GM15510 (cell line): Measurements from ENCODE around the gene EVX1.

Experiments used
- POLR2A ChIP-seq: IDR thresholded peaks from 3 replicates; pipeline ENCODE4 v1.6.1; 2011; ENCODE audit warnings: borderline replicate concordance; ENCODE audit not compliant: insufficient read length; ENCODE audit errors: extremely low read depth

Gene EVX1

DNA sequence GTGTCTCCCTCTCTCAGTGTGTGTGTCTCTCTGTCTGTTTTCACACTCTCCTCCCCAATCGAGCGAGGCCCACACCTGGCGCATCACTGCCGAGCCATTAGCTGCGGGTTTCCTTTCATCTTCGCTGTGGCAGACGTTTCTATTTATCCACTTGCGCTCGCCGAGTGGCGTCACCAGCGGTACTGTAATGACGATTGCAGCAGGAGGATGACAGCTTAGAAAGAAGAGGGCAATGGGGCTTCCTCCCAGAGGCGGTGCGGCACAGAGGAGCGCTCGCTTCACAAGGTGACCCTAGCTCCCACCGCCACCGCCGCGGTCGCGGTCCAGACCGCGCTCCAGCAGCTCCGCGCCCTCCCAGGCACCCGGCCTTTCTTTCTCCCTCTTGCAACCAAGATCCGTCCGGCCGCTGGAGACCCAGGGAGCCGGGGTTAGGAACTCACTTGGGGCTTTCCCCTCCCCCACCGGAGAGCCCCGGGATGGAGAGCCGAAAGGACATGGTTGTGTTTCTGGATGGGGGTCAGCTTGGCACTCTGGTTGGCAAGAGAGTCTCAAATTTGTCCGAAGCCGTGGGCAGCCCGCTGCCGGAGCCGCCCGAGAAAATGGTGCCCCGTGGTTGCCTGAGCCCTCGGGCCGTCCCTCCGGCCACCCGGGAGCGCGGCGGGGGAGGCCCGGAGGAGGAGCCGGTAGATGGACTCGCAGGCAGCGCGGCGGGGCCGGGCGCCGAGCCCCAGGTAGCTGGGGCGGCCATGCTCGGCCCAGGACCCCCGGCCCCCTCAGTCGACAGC is at the start of gene EVX1:
Gene EVX1 (plus strand): TSS at position 248 of the 785 bp plus-strand sequence. CDS start 229 bp downstream, at position 477.
- no peak for TF ChIP-seq POLR2A

DNA sequence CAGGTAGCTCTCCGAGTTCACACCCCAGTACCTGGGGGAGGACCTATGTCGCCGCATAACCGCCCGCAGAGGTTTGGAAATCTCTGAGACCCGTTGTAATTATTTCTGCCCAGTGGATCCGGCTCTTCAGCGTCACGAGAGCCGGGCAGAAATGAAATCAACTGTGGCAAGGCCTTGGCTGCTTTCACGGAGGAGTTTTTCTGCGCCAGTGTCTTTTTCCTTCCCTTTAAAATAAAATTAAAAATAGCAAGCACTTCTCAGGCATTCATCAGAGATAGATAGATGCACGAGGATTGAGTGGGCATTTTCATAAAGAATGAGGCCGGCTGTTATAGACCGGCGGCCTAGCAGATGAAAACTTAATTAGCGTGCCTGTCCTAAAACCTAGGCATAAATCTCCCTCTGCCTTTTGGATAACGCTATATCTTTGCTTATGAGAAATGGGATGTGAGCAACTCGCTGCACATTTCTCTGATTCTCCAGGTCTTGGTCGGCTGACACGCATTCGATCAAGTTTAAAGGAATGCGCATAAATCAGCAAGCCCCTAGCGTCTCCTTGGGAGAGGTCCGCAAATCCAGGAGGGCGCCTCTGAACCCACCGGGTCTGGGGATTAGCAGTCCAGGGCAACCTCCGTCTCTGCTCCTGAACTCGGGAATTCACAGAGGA is 49.1 kb upstream of the EVX1 start:
- no peak for TF ChIP-seq POLR2A

DNA sequence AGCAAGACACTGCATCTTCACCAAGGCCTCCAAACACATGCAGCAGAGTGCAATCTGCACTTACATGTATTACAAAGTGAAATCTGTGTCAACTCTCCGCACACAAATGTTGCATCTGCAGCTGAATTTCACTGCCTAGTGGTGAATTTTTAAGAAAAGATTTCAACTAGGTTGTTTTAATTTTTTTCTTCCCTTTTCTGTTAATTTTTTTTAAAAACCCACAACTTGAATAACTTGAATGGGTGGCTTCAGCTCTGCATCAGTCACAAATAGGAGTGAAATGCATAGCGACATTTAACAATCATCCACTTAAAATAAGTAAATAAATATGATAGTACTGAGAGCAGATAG is 48.6 kb upstream of the EVX1 start:
- no peak for TF ChIP-seq POLR2A

DNA sequence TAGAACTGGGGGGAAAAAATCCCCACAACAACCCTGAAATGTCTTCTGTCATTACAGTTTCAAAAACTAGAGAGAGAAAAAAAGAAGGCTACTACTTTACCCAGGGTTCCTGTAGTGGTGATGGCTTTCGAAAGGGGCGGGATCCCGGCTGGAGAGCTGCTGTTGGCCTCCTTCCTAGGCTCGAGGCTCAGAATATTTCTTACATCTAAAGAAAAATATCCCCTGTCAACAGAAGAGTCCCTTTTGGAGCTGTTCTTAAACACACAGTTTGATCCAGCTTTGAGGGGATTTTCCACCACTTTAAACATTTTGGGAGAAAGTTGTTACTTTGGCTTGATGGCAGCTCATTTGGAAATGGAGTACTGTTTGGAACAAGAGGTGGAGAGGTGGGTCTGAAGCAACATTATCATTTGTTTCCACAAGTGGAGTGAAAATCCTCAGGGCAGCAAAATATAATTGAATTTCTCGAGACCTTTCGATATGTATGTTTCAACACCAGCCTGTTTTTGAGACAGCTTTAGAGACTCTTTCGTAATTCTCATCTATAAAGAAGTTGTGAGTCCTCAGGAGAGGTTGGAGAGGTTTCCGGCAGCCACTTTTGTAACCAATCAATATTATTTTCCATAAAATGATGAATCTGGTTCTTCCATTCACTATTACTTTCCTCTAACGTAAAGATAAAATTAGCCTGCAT is 47.8 kb upstream of the EVX1 start:
- no peak for TF ChIP-seq POLR2A

DNA sequence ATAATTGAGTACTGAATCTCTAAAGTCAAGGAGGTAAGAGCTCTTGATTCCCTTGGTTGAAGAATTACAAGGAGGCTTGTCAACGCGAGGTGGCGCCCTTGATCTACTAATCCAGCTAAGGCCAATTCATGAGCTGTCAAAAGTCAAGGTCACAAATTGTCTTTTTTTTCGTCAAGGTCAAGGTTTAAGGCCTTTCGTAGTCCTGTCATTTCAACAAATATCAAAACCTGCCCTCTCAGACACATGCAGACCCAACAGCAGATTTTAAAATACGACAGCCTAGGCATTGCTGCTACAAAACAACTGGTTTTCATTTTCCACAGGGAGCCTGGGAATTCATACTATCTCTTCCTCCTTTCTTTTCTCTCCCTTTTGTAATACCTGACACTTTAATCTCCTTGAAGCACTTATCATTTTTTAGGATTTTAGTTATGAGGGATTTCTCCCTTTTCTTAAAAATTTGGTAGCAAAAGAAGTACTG is 46.3 kb upstream of the EVX1 start:
- TF ChIP-seq POLR2A, result no peak

DNA sequence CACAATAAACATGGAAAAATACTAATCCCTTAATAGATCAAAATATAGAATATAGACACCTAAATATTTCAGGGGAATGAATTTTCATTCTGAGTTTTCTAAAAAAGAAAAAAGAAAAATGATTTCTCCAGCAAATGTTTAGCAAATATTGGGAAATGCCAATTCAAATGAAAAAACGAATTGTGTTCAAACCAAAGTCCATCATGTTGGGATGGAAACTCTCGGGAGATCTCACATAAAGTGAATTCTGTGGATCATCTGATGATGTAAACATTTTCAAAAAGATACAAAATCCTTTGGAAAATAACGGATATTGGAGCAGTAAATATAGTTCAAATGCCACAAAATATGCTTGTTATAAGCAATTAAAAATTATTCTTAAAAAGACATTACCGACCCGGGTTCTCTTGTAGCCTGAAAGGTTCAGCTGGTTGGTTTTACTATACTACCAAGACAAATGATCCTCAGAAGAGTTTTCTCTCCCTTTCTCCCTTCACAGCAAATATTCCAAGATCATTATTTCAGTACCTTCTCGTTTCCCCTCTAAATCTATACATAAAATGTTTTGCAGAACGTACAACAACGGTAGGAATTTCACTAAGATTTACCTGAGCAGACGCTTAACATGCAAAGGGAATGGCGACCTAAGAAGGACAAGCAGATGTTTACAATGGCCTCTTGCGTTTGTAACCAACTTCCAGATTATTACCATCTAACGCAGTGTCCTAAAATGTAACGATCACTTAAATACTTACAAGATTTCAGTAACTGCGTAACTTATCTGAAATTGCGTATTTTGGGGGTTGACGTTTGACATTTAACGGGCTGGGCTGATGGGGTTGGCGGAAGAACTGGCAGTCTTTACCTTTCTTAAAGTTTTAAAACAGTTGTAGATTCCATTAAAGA is 45.2 kb upstream of the EVX1 start:
- no peak for TF ChIP-seq POLR2A

DNA sequence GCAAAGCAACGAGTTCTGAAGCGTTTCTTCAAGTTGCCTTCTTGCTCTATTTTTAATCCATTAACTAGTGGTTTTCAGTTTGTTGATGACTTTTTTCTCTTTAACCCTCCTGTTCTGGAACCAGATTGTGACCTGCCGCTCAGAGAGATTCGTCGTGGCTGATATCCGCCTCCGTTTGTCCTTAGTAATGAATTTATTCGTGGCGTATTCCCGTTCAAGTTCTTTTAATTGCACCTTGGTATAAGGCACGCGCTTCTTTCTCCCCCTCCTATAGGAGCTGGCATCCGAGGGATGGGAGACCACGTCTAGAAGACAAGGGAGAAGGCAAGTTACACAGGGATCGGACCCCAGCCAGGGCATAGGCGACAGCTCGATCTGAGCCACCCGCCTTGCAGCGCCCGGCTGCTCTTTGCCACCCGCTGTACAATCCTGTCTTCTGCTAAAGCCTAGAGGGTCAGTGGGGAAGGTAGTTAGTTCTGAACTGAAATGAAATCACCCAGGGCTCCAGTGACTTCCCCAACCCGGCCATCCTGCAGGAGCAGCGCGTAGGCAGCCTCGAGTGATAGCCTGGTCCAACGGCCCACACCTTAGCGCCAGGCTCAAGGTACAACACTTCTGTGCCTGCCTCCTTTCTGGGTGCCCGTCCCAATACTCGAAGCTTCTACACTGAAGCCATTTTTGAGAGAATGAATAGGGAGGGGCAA is 44.3 kb upstream of the EVX1 start:
- TF ChIP-seq POLR2A, result no peak

DNA sequence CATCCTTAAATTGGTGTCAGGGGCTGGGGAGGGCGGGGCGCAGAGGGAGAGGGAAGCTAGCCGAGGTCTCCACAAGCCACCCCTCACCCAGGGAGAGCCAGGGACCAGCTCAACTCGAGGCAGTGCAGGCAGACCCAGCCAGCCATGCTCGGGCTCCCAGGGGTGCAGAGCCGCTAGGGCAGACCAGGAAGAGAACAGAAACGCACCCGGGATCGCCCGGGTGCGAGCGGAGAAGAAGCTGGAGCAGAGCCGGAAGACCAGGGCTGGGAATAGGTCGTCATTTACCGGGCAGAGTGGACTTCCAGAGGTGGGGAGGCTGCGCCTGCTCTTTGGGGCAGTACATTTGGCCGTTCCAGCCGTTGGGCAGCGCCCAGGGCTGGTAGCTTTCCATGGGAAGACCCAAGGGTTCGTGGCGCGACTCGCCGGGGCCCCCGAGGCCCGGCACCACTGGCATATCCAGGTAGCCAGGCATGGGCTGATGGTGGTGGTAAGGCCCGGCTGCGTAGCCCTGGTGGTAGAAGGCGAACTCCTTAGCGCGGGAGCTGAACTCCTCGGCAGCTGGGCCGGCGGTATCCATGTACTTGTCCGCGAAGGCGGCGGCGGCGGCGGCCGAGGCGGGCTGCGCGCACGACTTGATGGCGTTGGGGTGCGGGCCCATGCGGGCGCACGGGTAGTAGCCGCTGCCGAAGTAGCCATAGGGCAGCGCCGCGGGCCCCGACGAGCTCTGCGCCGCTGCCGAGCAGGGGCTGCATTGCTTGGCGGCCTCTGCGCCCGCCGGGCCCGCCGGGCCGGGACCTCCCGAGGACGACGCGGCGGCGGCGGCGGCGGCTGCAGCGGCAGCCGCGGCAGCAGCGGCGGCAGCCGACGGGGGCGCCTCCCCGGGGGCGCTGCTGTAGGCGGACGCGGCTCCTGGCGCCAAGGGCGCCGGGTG is 43.5 kb upstream of the EVX1 start:
- TF ChIP-seq POLR2A, result no peak

DNA sequence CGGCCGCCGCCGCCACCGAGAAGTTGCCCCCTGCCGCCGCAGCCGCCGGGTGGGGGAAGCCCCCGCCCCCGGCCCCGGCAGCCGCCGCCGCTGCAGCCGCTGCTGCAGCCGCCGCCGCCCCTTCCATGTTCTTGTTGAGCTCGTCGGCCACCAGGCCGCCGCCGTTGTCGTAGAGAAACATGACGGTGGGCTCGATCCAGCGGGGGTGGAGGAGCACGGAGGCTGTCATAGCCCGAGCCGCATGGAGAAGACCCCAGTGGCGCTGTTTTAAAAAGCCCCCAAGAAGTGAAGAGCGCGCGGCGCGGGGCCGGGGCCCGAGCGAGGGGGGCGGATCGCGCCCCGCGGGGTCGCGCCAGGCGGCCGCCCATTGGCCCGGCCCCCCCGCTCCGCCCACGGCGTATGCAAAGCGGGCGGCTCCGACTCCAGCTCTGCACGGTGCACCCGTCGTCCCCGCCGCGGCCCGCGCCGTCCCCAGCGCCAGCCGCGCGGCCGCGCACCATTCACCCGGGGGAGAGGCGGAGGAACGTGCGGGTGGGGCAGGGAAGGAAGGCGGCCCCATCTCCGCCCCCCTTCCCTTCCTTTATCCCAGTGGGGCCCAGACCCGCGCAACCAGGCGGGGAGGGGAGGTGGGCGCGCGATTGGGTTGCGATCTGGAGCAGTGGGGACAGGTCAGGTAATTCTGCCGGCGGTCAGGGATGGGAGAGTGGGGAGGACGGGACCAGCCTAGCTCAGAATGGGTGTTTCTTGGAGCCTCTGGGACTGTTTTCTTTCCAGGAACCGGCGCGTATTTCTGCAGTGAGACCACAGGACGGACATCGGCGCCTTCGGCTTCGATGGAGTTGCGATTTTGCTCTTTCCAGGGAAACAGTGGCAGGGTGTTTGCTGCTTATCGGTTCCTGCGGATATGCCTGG is 42.5 kb upstream of the EVX1 start, which contains the start of gene HOXA13:
Gene HOXA13 (minus strand): TSS at position 243 of the 912 bp plus-strand sequence. CDS start 14 bp downstream, at position 229.
- TF ChIP-seq POLR2A, result no peak

DNA sequence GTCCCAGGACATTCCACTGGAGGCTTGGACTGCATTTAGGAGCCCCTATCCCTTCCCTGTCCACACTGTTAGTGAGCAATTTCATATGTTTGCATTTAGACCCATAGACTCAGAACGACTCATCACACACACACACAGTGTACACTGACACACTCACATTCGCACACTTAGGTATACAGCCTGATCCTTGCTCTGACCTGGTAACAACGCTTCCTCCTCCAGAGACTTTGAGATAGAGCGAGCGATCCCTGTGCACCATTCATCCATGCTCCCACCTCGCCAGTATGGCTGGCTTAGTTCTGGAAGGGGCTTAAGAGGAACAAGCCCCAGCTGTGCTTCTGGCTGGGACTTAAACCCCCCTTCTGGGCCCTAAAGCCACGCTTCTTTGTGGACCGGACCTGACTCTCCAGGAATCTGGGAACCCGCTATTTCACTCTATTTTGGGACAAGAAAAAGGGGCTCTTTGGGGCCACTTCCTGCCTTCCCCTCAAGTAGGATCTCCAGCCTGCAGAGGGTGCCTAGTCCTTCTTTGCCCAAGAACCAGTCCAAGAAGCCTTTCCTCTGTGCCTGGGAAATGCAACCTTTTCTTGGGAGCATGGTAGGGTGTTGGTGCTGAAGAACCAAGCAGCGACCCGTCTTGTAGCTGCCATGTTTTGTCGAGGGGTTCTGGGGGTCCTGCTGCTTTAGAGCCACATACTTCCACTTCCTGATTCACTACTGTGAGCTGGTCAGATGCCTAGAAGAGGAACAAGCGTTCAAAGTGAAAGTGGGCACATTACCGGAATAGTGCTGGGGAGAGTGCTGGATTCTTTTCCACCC is 41.6 kb upstream of the EVX1 start:
- TF ChIP-seq POLR2A, result no peak

DNA sequence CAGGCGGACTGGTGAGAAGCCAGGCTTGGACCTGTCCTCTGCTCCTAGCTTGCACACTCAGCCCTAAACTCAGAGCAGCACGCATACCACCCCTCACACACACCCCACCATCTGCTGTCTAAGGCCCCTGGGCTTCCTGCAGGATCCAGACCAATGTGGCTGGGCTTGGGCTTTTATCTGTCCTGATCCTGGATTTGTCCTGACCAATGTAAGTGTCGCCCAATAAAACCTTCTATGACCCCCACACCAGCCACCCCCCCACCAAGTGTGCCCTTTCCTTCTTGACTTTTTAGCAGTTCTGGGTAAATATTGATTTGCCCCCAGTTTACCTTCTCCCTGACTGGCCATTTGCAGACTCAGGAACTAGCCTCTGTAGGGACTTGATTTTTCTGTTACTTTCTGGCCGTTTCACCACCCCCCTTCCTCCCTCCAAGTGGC is 41.0 kb upstream of the EVX1 start:
- no peak for TF ChIP-seq POLR2A
